Vagina (tissue), 2 donors: ENCODE data around the gene RPS6KA2. TPM values are rescaled to one million over a fixed set of nuclear protein-coding genes. Genes with fewer than 3 reads are reported as not detected.

Experiments
- DNase-seq, 2 donors: peaks; one replicate each; pipeline ENCODE4 v3.0.0-alpha.2; 2017; ENCODE audit errors: extremely low spot score in 2 of 2
- H3K27ac ChIP-seq: fragments of 200-600 bp; sonication (generic); one replicate; pipeline ENCODE4 v1.5.1; 2019
- H3K27me3 ChIP-seq: fragments of 200-600 bp; sonication (generic); one replicate; pipeline ENCODE4 v1.5.1; 2019
- H3K36me3 ChIP-seq, 2 donors: fragments of 200-600 bp; sonication (generic); one replicate each; pipeline ENCODE4 v1.5.1; 2017 to 2019
- H3K4me1 ChIP-seq: fragments of 200-600 bp; sonication (generic); one replicate; pipeline ENCODE4 v1.5.1; 2019
- H3K4me3 ChIP-seq, 2 donors: fragments of 200-600 bp; sonication (generic); 1 replicate in 1 of 2; 2 replicates in 1 of 2; pipeline ENCODE4 v1.5.1; 2016 to 2019
- H3K9me3 ChIP-seq: fragments of 200-600 bp; sonication (generic); one replicate; pipeline ENCODE4 v1.5.1; 2019
- CTCF ChIP-seq, 3 experiments: fragments of 450-650 bp in 2 of 3; fragments of 200-600 bp in 1 of 3; sonication (generic) in 1 of 3; IDR thresholded peaks; one replicate each; pipeline ENCODE4 v1.5.1; 2017 to 2019; ENCODE audit warnings: antibody characterized with exemption in 3 of 3, mild to moderate bottlenecking in 2 of 3, moderate library complexity in 2 of 3
- POLR2A ChIP-seq, 2 donors: fragments of 450-650 bp; IDR thresholded peaks; one replicate each; pipeline ENCODE4 v1.6.1; 2017; ENCODE audit warnings: antibody characterized with exemption in 2 of 2, mild to moderate bottlenecking in 2 of 2, moderate library complexity in 2 of 2
- POLR2AphosphoS5 ChIP-seq, 2 donors: sonication (generic); formaldehyde crosslinking; IDR thresholded peaks; one replicate each; pipeline ENCODE4 v1.9.0; 2017; ENCODE audit warnings: antibody characterized with exemption in 2 of 2, mild to moderate bottlenecking in 2 of 2, low read depth in 1 of 2; ENCODE audit not compliant: insufficient read depth in 1 of 2
- intact Hi-C: fragments of 100-400 bp; cut with DNase I; formaldehyde crosslinking; loops from one replicate; pipeline ENCODE4 v1.15.1; 2023
- total RNA-seq: library from RNA; depleted of rRNA; stranded (reverse); fragments of >200 nt; gene quantifications from one replicate; pipeline ENCODE4 v1.2.3, GENCODE V29; 2016

Gene RPS6KA2
- total RNA-seq, 1 donor from 2014 or later, result 65.1 TPM

- intact Hi-C loops, result no loop called here
Measured at GRCh38 chr6:166454692-166455515, 172.1 kb downstream of the RPS6KA2 start.

GRCh38 chr6:166453651-166454050 is 173.4 kb downstream of the RPS6KA2 start:
- intact Hi-C loops, result no loop called here
- TF ChIP-seq CTCF (IDR thresholded peaks at IDR 0.05), result no peak
- TF ChIP-seq POLR2AphosphoS5 (IDR thresholded peaks at IDR 0.05; ENCODE audit: insufficient read depth in 1 of 2, low read depth in 1 of 2), result no peak
- TF ChIP-seq POLR2A (IDR thresholded peaks at IDR 0.05), result no peak
- peaks cover 0 to 3% of the 10 kb centered on the region in 2 donors for H3K36me3 ChIP-seq

More at GRCh38 chr6:166454692-166455515, 172.1 kb downstream of the RPS6KA2 start:
- Histone ChIP-seq H3K27ac (no peak overlapping the region), H3K36me3 (no peaks in the 10 kb centered on the region), H3K9me3 (no peaks in the 10 kb centered on the region), H3K4me3 (no peak overlapping the region), H3K4me1 (no peaks in the 10 kb centered on the region), H3K27me3 (no peaks in the 10 kb centered on the region)
- no peak for DNase-seq
- no peak for TF ChIP-seq CTCF (IDR thresholded peaks at IDR 0.05)
- no peak for TF ChIP-seq POLR2AphosphoS5 (IDR thresholded peaks at IDR 0.05; ENCODE audit: insufficient read depth in 1 of 2, low read depth in 1 of 2)
- no peak for TF ChIP-seq POLR2A (IDR thresholded peaks at IDR 0.05)

GRCh38 chr6:166450167-166450873 is 176.7 kb downstream of the RPS6KA2 start:
- intact Hi-C loops, result no loop called here
- H3K36me3 ChIP-seq, result peaks cover 0 to 26% of the 10 kb centered on the region in 2 donors

More at GRCh38 chr6:166453651-166454050, 173.4 kb downstream of the RPS6KA2 start:
- DNase-seq, result no peak
- Histone ChIP-seq H3K4me1 (no peaks in the 10 kb centered on the region), H3K27me3 (no peaks in the 10 kb centered on the region), H3K27ac (no peak overlapping the region), H3K4me3 (no peak overlapping the region), H3K9me3 (no peaks in the 10 kb centered on the region)

GRCh38 chr6:166449641-166450040 is 177.4 kb downstream of the RPS6KA2 start:
- no peaks in the 10 kb centered on the region for H3K9me3 ChIP-seq
- H3K36me3 ChIP-seq, result peaks cover 0 to 29% of the 10 kb centered on the region in 2 donors
- H3K4me3 ChIP-seq, result no peak overlapping the region
- no peaks in the 10 kb centered on the region for H3K4me1 ChIP-seq
- intact Hi-C loops, result no loop called here
- no peak overlapping the region for H3K27ac ChIP-seq
- DNase-seq, result no peak
- H3K27me3 ChIP-seq, result no peaks in the 10 kb centered on the region
- TF ChIP-seq POLR2AphosphoS5 (IDR thresholded peaks at IDR 0.05; ENCODE audit: insufficient read depth in 1 of 2, low read depth in 1 of 2) (no peak), CTCF (IDR thresholded peaks at IDR 0.05) (no peak), POLR2A (IDR thresholded peaks at IDR 0.05) (no peak)

More at GRCh38 chr6:166450167-166450873, 176.7 kb downstream of the RPS6KA2 start:
- Histone ChIP-seq H3K4me1 (no peaks in the 10 kb centered on the region), H3K27me3 (no peaks in the 10 kb centered on the region), H3K9me3 (no peaks in the 10 kb centered on the region), H3K4me3 (no peak overlapping the region), H3K27ac (no peak overlapping the region)
- no peak for DNase-seq
- TF ChIP-seq POLR2A (IDR thresholded peaks at IDR 0.05) (no peak), POLR2AphosphoS5 (IDR thresholded peaks at IDR 0.05; ENCODE audit: insufficient read depth in 1 of 2, low read depth in 1 of 2) (no peak)

- Histone ChIP-seq H3K27me3 (no peaks in the 10 kb centered on the region), H3K4me3 (no peak overlapping the region), H3K9me3 (no peaks in the 10 kb centered on the region), H3K36me3 (peaks cover 0 to 29% of the 10 kb centered on the region in 2 donors), H3K27ac (no peak overlapping the region), H3K4me1 (no peaks in the 10 kb centered on the region)
- DNase-seq, result no peak
- intact Hi-C loops, result no loop called here
- no peak for TF ChIP-seq POLR2A (IDR thresholded peaks at IDR 0.05)
- no peak for TF ChIP-seq CTCF (IDR thresholded peaks at IDR 0.05)
- no peak for TF ChIP-seq POLR2AphosphoS5 (IDR thresholded peaks at IDR 0.05; ENCODE audit: insufficient read depth in 1 of 2, low read depth in 1 of 2)
Measured at GRCh38 chr6:166449036-166449435, 178.0 kb downstream of the RPS6KA2 start.
